Astrocyte (in vitro differentiated cells and primary cell): ENCODE measurements around the gene CCDC80. TPM values are rescaled to one million over a fixed set of nuclear protein-coding genes. Genes with fewer than 3 reads are reported as not detected.

Source experiments
- DNase-seq: peaks from one replicate; pipeline ENCODE4 v3.0.0-alpha.2; 2010; ENCODE audit warnings: low read depth
- FAIRE-seq: peaks from 2 replicates; lab custom pipeline; 2011; peaks lifted over from hg19 to GRCh38; lab: Jason Lieb, UNC
- H2AFZ ChIP-seq: 2 replicates; pipeline ENCODE4 v1.6.0; 2012; ENCODE audit warnings: low read depth, low read length, inconsistent platforms
- H3K27ac ChIP-seq: 2 replicates; pipeline ENCODE4 v1.5.1; 2011; ENCODE audit warnings: low read depth, low read length, inconsistent platforms
- H3K27me3 ChIP-seq: 2 replicates; pipeline ENCODE4 v1.6.0; 2011; ENCODE audit warnings: low read length, inconsistent platforms; ENCODE audit not compliant: insufficient read depth
- H3K36me3 ChIP-seq: 2 replicates; pipeline ENCODE4 v1.5.1; 2011; ENCODE audit warnings: low read length, inconsistent platforms; ENCODE audit not compliant: insufficient read depth
- H3K4me1 ChIP-seq: 2 replicates; pipeline ENCODE4 v1.5.1; 2011; ENCODE audit warnings: low read length, inconsistent platforms; ENCODE audit not compliant: insufficient read depth
- H3K4me2 ChIP-seq: 2 replicates; pipeline ENCODE4 v1.6.0; 2012; ENCODE audit warnings: low read length, inconsistent platforms
- H3K4me3 ChIP-seq: 2 replicates; pipeline ENCODE4 v1.5.1; 2011; ENCODE audit warnings: low read depth, mild to moderate bottlenecking, low read length, inconsistent platforms; ENCODE audit not compliant: insufficient read depth
- H3K79me2 ChIP-seq: 2 replicates; pipeline ENCODE4 v1.6.0; 2012; ENCODE audit warnings: mild to moderate bottlenecking, low read length, inconsistent platforms; ENCODE audit not compliant: insufficient read depth
- H3K9ac ChIP-seq: 2 replicates; pipeline ENCODE4 v1.6.0; 2012; ENCODE audit warnings: mild to moderate bottlenecking, low read length, inconsistent platforms
- H3K9me3 ChIP-seq: 2 replicates; pipeline ENCODE4 v1.5.1; 2012; ENCODE audit warnings: low read depth, mild to moderate bottlenecking, low read length, inconsistent platforms; ENCODE audit not compliant: insufficient read depth
- H4K20me1 ChIP-seq: 2 replicates; pipeline ENCODE4 v1.6.0; 2012; ENCODE audit warnings: low read length, inconsistent platforms; ENCODE audit not compliant: insufficient read depth
- H3K27ac Mint-ChIP-seq: one replicate; pipeline ENCODE4 v1.8.0; 2021; ENCODE audit warnings: mild to moderate bottlenecking, mixed read lengths; ENCODE audit not compliant: unreplicated experiment
- H3K27me3 Mint-ChIP-seq: one replicate; pipeline ENCODE4 v1.8.0; 2021; ENCODE audit warnings: low read depth, mixed read lengths; ENCODE audit not compliant: unreplicated experiment
- H3K36me3 Mint-ChIP-seq: one replicate; pipeline ENCODE4 v1.8.0; 2021; ENCODE audit warnings: low read depth, mixed read lengths; ENCODE audit not compliant: unreplicated experiment
- H3K4me1 Mint-ChIP-seq: one replicate; pipeline ENCODE4 v1.8.0; 2021; ENCODE audit warnings: low read depth, mixed read lengths; ENCODE audit not compliant: unreplicated experiment
- H3K4me3 Mint-ChIP-seq: one replicate; pipeline ENCODE4 v1.8.0; 2021; ENCODE audit warnings: mild to moderate bottlenecking, moderate library complexity, mixed read lengths; ENCODE audit not compliant: unreplicated experiment
- H3K9me3 Mint-ChIP-seq: one replicate; pipeline ENCODE4 v1.8.0; 2021; ENCODE audit warnings: mild to moderate bottlenecking, mixed read lengths; ENCODE audit not compliant: unreplicated experiment
- CTCF ChIP-seq: IDR thresholded peaks from 2 replicates; pipeline ENCODE4 v1.5.1; 2011; ENCODE audit warnings: low read depth, mild to moderate bottlenecking, inconsistent platforms, low read length, moderate library complexity; ENCODE audit not compliant: insufficient read depth
- EZH2 ChIP-seq: IDR thresholded peaks from 2 replicates; pipeline ENCODE4 v1.6.1; 2012; ENCODE audit warnings: mild to moderate bottlenecking, low read length, inconsistent platforms; ENCODE audit not compliant: insufficient read depth
- total RNA-seq: library from RNA; stranded (reverse); gene quantifications from 2 replicates; pipeline ENCODE4 v1.2.1, GENCODE V29; 2021

The CCDC80 gene
- total RNA-seq, 1 donor from 2014 or later, result 272 TPM

- Mint-ChIP-seq H3K27me3 (no peaks in the 10 kb centered on the region), H3K4me1 (peaks cover 5% of the 10 kb centered on the region), H3K36me3 (peaks cover 3% of the 10 kb centered on the region), H3K4me3 (no peak overlapping the region), H3K9me3 (no peaks in the 10 kb centered on the region), H3K27ac (no peak overlapping the region)
- no peak overlapping the region for H3K4me3 ChIP-seq
- H3K9ac ChIP-seq, result no peak overlapping the region
- H3K36me3 ChIP-seq, result peaks cover 3% of the 10 kb centered on the region
- H3K4me1 ChIP-seq, result no peaks in the 10 kb centered on the region
- H3K27ac ChIP-seq, result no peak overlapping the region
- no peaks in the 10 kb centered on the region for H4K20me1 ChIP-seq
- no peak overlapping the region for H2AFZ ChIP-seq
- no peak overlapping the region for H3K4me2 ChIP-seq
- H3K27me3 ChIP-seq, result no peaks in the 10 kb centered on the region
- no peak for DNase-seq
- TF ChIP-seq CTCF (no peak), EZH2 (no peak)
- no peaks in the 10 kb centered on the region for H3K9me3 ChIP-seq
- no peaks in the 10 kb centered on the region for H3K79me2 ChIP-seq
- peak; percentile 39 for FAIRE-seq
These were observed 55.2 kb downstream of the CCDC80 start for GRCh38 chr3:112585782-112586181.

- TF ChIP-seq EZH2 (no peak), CTCF (no peak)
- Mint-ChIP-seq H3K4me3 (no peak overlapping the region), H3K27me3 (no peaks in the 10 kb centered on the region), H3K36me3 (peaks cover 1% of the 10 kb centered on the region), H3K27ac (no peak overlapping the region), H3K4me1 (peaks cover 5% of the 10 kb centered on the region), H3K9me3 (no peaks in the 10 kb centered on the region)
- peaks cover 3% of the 10 kb centered on the region for H3K36me3 ChIP-seq
- no peaks in the 10 kb centered on the region for H3K27me3 ChIP-seq
- no peak overlapping the region for H2AFZ ChIP-seq
- H3K27ac ChIP-seq, result no peak overlapping the region
- no peak overlapping the region for H3K9ac ChIP-seq
- no peak overlapping the region for H3K4me2 ChIP-seq
- FAIRE-seq, result no peak
- H3K4me1 ChIP-seq, result no peaks in the 10 kb centered on the region
- no peaks in the 10 kb centered on the region for H3K79me2 ChIP-seq
- no peak overlapping the region for H3K4me3 ChIP-seq
- no peaks in the 10 kb centered on the region for H4K20me1 ChIP-seq
- H3K9me3 ChIP-seq, result no peaks in the 10 kb centered on the region
- DNase-seq, result no peak
These were observed 57.8 kb downstream of the CCDC80 start for GRCh38 chr3:112583105-112583504.

DNA sequence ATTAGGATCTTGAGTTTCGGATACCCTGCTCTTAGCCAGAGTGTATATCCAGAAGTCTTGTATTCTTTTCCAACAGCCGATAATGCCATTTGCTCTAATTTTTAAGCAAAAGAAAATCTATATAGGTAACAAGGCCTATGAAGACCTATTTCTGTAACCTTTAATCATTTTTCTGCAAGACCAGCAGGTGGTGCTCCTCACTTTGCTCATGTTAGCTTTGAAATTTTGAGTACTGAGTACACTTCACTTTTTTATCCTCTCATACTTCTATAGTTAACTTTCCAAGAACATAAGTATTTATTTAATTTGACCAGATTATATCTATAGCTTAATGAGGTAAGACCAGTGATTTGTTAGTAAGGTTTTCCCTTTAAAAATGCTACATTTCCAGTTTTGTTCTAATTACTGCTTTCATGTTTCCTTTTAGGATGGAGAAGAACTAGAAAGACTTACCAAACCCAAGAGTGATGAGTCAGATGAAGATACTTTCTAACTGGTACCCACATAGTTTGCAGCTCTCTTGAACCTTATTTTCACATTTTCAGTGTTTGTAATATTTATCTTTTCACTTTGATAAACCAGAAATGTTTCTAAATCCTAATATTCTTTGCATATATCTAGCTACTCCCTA lies 58.6 kb downstream of the CCDC80 start:
- Histone ChIP-seq H4K20me1 (no peaks in the 10 kb centered on the region), H3K9me3 (no peaks in the 10 kb centered on the region), H3K4me1 (no peaks in the 10 kb centered on the region), H3K27ac (no peak overlapping the region), H3K27me3 (no peaks in the 10 kb centered on the region), H3K4me3 (no peak overlapping the region), H3K36me3 (peaks cover 3% of the 10 kb centered on the region), H3K79me2 (no peaks in the 10 kb centered on the region), H2AFZ (no peak overlapping the region), H3K9ac (no peak overlapping the region), H3K4me2 (no peak overlapping the region)
- Mint-ChIP-seq H3K27me3 (no peaks in the 10 kb centered on the region), H3K4me3 (no peak overlapping the region), H3K4me1 (peaks cover 3% of the 10 kb centered on the region), H3K27ac (no peak overlapping the region), H3K9me3 (no peaks in the 10 kb centered on the region), H3K36me3 (peaks cover 1% of the 10 kb centered on the region)
- peak; percentile 53 for DNase-seq
- peak; percentile 71 for FAIRE-seq
- TF ChIP-seq CTCF (peak; percentile 73), EZH2 (no peak)
